NCI-H526 (cell line): ENCODE measurements around the gene EVI2B.
"Not testable (repeated sequence)": the region's sequence is repeated elsewhere in the genome, so short reads cannot be mapped to it uniquely, and the experiment has no call there.

Experiments
- DNase-seq, 2 experiments: peaks; one replicate each; lab custom pipeline; 2025; lab: John Stamatoyannopoulos, UW

The EVI2B gene, protein sequence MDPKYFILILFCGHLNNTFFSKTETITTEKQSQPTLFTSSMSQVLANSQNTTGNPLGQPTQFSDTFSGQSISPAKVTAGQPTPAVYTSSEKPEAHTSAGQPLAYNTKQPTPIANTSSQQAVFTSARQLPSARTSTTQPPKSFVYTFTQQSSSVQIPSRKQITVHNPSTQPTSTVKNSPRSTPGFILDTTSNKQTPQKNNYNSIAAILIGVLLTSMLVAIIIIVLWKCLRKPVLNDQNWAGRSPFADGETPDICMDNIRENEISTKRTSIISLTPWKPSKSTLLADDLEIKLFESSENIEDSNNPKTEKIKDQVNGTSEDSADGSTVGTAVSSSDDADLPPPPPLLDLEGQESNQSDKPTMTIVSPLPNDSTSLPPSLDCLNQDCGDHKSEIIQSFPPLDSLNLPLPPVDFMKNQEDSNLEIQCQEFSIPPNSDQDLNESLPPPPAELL

DNA sequence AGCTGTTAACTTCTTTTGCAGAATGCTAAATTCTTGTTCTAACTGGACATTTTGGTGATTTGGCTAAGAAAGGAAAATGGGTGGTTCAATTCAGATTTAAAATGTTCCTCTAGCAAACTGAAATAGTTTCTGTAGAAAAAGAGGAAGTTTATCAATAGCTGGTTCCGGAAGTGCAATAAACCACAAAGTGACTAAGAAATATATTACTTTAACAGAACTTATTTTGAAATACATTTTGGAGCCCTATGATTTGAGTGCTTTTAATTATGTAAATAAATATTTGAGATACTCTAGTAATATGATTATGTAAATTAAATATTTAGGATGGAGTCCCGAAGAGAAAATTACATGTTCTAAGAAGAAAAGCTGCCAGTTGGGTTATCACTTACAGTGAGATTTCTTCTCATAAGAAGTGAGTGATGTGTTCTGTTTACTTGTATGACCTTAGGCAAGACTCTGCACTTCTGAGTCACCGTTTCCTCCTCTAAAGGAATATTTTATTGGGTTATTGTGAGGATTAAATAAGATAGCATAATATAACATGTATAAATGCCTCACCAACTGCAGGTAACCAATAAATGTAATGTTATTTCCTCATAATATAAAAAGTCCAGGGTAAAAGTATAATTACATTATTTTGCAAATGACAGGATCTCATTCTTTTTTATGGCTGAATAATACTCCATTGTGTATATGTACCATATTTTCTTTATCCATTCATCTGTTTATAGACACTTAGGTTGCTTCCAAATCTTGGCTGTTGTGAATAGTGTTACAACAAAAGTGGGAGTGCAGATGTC lies at the start of gene EVI2B:
EVI2B (minus strand) TSS at position 73 of the 800 bp plus-strand sequence. CDS start 8,445 bp downstream, outside the sequence.
- DNase-seq = no peak

DNA sequence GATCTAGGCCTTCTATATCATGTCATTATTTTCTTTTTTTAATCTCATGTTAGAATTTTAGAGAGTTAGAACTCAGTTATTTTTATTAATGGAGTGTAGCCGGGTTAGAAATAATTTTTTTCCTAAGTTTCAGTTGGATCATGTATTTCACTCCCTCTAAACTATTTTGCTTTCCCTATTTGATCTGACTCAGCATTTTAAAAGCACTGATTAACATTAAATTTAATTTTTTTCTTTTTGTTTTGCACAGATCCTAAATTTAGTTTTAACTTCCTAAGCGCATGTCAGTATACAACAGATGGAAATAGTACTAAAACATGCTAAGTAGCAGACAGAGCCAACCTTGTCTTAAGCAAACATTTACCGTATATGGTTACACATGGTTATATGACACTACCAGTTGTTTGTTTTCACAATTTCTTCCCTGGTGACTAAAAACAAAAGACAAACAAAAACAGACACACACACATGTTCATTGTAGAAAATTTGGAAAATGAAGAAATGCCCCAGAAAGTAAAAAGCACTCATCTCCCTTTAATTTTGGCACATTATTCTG lies 44.1 kb upstream of the EVI2B start:
- peak in 1 of 2 experiments; percentile 36 for DNase-seq

DNA sequence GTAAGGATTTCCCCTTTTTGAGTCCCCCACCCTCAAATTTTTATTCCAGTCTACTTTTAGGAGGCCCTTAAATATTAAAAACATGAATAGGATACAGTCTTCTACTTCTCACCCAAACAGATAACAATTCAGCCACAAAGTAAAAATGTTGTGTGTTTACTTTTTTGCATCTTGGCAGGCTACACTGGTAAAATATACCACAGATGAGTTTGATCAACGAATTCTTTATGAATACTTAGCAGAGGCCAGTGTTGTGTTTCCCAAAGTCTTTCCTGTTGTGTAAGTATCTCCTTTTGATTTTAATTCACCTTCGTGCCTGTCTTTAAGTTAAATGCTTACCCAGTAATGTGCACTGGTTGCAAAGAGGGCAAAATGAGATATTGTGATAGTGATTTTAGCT lies 43.2 kb upstream of the EVI2B start:
- DNase-seq = no peak

DNA sequence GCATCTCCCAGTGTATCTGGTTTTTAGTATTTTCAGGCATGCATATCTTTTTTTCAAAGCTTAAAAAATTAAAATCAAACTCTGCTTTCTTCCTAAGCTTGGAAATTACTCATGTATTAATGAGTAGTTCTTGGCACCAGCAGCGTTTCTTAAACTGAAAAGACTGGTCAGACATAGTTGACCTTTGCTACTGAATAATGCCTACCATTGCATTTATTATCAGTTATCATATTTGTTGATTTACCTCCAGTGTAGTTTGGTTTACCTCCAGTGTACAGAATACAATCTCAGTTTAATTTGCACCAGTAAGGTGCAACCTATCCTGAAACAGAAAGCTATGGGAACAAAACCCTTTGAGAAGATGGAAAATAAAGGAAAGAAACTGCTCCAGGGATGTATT lies 42.1 kb upstream of the EVI2B start:
- DNase-seq = no peak

DNA sequence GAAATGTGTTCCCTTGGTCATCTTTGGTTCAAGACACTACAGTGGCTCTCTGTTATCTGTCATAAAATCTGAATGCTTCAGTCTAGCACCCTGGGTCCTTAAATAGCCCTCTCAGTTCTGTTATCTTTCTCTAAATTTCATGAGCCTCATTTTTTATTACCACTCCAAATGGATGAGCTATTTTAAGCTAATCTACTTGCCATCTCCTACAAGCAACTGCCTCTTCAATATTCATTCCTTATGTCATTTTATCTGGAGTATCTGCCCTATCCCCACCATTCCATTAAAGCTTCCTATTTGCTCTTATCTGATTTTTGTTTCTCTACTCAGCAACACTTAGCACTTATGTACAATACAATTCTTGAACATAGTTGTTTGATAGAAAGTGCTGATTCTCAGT lies 35.6 kb upstream of the EVI2B start:
- no peak for DNase-seq

DNA sequence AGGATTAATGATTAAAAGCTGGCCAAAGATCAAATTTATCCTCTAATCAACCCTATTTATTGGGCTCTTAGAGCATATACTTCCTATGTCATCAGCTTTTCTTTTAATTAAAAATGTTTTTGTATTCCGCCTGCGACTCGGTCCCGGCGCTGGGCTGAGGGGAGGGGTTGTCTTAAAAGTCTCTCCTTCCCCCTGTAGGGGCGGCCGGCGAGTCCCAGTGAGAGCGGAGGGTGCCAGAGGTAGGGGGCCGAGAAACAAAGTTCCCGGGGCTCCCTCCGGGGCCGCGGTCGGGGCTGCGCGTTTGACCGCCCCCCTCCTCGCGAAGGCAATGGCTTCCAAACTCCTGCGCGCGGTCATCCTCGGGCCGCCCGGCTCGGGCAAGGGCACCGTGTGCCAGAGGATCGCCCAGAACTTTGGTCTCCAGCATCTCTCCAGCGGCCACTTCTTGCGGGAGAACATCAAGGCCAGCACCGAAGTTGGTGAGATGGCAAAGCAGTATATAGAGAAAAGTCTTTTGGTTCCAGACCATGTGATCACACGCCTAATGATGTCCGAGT lies 31.4 kb upstream of the EVI2B start:
- DNase-seq = not testable (repeated sequence)

DNA sequence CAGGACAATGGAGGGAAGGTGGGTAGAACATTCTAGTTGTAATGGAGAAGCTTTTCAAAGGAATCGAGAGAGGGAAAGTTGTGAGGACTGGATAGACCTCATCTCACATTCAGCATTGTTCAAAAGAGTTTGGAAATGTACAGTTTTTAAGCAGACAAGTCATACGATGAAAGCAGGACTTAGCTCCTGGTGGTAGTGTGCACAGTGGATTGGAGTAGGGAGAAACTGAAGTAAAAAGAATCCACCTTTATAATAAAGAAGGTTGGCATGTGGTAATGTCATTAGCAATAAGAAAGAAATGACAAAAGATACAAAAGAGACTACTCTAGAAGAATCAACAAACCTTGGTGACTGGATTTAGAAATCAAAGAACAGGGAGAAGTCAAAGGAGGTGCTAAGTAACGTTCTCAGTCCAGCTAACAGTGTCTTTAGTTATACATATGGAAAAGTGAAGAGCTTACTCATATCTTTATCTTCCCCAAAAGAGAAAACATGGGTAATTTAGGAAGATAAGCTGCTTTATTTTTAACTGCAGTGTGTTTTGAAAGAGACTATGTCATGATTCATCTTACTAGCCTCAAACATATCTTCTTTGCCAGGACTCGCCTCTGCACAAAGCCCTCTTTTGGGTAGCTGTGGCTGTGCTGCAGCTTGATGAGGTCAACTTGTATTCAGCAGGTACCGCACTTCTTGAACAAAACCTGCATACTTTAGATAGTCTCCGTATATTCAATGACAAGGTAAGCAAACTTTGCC lies 26.2 kb upstream of the EVI2B start:
- no peak for DNase-seq

DNA sequence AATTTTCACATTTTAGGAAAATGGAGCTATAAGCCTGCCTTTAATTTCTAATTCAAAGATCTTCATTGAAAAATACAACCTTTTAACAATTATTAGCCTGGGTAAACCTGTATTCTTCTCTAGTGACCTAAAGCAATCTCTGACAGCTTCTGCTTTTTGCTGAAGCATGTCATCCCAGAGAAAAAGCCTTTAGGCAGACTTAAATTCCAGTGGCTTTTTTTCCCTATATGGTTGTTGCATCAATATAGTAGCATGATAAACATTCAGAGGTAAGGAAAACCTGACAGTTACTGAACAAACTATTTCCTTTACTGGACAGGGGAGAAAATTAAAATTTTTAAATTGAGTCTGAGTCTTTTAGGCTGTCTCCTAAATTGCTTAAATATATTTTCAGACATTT lies 15.4 kb upstream of the EVI2B start:
- DNase-seq = no peak

DNA sequence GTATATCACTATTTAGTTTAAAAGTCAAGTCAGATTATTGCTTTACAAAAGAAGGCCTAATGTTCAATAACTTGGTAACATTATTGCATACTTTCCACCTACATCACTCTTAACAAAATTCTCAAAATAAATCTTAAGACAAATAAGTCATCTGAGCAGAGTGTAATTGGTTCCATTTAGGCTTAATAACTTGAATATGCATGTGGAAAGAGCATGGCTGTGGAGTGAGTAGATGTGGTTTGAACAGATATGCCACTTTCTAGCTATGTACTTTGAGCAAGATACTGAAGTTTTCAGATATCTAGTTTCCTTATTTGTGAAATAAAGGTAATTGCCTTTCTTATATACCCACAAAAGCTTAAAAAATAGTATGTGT lies 14.3 kb upstream of the EVI2B start:
- no peak for DNase-seq

DNA sequence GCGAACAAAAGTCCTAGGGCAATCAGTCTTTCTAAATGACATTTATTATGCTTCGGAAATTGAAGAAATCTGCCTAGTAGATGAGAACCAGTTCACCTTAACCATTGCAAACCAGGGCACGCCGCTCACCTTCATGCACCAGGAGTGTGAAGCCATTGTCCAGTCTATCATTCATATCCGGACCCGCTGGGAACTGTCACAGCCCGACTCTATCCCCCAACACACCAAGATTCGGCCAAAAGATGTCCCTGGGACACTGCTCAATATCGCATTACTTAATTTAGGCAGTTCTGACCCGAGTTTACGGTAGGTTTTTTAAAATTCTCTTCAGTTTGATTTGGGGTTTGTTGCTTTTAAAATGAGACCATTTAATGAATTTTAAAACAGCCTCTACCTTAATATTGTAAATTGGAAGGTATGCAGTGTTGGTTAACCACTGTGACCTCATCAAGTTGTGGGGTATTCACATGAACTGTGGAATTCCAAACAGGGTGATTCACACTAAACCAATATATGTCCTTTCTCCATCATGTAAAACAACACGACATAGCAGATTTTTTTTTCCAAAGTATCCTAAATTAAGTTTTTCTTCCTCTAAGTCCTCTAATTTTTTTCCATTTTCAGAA lies 13.8 kb upstream of the EVI2B start:
- no peak for DNase-seq

DNA sequence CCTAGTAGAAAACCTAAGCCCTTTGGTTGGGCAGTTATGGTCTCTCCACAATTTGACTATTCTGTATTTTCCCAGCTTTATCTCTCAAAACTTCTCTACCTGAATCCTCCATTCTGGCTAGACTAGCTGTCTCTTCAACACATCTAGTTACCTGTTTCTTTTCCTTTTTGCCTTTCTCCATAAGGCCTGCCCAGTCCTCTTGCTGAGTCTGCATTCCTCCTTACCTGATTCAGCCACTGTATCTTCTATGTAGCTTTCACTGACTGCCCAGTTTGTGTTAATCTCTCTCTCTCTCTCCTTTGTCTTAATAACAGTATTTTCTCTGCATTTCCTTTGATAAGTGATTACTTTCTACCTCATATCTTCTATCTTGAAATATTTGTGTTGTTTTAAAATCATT lies 9.7 kb upstream of the EVI2B start:
- DNase-seq = no peak

DNA sequence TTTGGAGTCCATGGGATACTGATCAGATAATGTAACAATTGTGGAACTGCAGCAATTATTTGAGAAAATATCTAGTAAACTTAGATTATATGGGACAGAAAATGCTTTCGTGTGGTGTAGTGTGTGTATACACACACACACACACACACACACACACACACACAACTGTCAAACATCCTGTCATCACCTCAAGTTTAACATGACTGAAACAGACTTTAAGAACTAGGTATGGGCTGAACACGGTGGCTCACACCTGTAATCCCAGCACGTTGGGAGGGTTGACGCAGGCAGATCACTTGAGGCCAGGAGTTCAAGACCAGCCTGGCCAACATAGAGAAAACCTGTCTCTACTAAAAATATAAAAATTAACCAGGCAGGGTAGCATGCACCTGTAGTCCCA lies 8.1 kb upstream of the EVI2B start:
- DNase-seq = no peak

DNA sequence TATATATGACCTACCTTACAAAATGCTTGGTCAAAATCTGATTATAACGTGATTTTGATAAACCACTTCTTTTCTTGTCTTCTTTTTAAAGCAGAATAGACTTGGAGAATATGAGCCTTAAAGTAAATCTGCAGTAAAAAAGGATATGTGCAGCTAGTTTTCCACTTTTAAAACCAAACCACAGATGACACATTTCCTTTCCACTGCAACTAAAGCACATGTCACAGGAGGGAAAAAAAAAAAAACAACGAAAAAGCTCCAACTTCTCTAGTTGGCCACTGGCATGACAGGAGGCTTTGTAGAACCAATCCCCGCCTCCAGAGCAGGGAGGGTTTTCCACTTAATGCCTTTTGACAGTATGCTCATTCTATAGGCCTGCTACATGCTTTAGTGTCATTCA lies 7.6 kb upstream of the EVI2B start, which contains the start of gene EVI2A:
EVI2A (minus strand) TSS at position 142 of the 400 bp plus-strand sequence. CDS start 2,609 bp downstream, outside the sequence.
- DNase-seq = peak in 1 of 2 experiments; percentile 33

DNA sequence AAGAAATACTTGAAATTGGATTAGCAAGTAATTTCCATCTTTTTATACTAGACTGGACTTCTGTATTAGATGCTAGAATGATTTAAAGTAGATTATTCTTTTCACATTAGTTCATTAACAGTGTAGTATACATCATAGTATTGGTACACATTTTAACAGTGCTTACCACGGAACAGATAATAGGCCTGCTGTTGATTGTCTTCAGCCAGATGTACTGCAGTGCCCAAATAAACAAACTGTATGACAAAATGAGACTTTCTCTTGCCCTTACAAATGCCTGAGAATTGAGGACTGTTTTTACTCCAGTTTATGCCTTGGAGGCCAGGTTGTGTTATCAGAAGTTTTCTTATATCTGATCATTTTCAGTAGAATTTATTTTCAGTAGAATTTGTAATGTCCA lies 6.9 kb upstream of the EVI2B start:
- peak in 1 of 2 experiments; percentile 43 for DNase-seq

DNA sequence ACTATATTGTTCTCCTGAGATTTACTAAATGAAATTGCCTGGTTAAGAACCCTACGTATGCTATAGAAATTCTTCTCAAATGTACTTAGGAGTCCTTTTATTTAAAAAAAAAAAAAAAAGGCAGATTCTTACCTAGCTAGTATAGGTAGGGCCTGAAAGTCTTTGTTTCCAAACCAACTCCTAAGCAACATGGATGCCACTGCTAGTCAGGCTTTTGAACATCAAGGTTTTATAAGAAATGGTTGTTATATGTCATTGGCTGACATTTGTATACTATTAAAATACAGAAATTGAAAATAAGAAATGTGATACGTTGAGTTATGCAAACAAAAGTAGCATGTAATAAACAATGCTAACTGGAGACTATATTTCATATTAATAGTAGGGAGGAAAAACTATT lies 6.4 kb upstream of the EVI2B start:
- DNase-seq = peak; percentile 35 to 66

DNA sequence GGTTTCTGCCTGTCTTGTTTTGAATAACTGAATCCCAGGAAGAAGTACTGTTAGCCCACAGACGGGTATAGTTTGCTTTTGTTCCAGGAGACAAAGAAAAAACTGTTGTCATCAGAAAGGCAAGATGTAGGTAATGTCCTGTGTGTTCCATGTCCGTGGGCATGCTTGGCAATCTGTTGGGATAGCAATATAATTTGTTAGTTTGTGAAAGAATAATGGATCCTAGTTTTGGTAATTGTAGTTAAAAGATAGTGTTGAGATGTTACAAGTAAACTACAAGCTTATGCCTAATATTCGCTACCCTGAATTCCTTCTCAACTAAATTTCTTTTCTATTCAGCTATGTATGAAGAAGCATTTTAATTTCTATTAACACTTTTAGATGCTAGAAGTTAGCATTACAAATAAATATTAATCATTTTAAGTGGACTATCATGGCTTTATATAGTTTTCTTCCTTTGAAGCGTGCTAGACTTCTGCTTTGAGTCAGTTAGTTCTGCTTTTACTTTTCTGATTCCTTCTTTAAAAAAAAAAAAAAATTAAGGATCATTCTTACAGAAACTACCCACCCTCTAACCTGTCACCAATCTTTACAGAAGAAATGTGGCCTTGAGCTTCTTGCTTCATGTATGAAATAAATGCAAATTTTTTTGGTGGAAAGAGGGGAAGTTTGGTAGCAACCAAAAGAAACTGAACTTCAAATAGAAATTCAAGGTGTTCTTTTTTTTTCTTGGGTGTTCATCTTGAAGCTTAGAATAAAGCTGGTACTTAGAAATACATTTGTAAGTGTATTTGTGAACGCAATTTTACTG lies 5.2 kb upstream of the EVI2B start:
- DNase-seq = peak; percentile 86 to 91

DNA sequence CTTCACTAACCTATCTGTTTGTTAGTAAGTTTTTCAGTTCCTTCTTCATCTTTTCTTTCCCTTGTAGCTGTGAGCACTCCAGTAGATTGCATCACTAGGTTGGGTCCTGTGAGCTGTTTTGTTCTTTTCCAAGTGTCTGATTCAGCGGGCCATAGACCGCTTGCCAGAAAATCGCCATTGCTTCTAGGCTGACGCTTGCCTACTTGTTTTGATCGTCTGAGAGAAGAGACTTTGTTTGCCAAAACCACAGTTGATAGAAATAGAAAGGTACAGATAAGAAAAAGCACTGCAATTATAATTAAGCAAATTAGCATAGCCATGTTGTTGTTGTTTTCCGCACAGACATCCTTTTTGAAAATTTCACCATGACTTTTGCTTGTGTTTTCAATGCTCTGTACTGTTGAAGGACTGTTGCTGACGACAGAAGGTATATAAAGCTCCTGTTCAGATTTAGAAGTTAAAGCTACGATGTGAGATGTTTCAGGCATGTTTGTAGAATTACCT lies 4.5 kb upstream of the EVI2B start:
- peak; percentile 87 to 91 for DNase-seq

DNA sequence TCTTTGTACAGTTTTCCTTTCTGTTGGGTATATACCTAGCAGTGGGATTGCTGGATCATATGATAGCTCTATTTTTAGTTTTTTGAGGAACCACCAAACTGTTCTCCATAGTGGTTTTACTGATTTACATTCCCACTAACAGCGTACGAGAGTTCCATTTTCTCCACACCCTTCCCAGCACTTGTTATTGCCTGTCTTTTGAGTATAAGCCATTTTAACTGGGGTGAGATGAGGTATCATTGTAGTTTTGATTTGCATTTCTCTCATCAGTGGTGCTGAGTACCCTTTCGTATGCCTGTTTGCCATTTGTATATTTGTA lies 887 bp upstream of the EVI2B start:
- DNase-seq = peak; percentile 37 to 40

DNA sequence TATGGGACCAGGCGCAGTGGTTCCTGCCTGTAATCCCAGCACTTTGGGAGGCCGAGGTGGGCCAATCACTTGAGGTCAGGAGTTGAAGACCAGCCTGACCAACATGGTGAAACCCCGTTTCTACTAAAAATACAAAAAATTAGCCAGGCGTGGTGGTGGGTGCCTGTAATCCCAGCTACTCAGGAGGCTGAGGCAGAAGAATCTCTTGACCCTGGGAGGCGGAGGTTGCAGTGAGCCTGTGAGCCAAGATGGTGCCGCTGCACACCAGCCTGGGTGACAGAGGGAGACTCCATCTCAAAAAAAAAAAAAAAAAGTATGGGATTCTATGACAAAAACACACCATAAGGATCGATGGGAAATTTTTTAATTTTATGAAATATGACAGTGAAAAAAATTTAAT lies 1.6 kb downstream of the EVI2B start:
- not testable (repeated sequence) for DNase-seq

DNA sequence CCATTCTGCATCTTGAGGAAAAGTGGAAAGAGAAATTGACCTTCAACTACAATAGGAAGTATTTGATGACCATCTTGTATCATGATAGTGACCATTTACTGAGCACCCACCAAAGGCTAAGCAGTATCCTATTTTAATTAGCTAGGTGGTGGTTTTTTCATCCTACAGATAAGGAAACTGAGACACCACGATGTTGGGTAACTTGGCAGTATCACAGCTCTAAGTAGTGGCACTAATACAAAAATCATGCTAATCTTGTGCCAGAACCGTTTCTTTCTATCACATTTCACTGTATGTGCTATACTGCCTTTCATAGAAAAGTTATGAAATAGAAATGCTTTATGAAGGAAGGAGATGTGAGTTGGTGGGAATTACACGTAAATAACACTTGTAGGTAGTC lies 2.3 kb downstream of the EVI2B start:
- DNase-seq = no peak
